Lung microvascular endothelial cell (primary cell): ENCODE data around the gene USP49. TPM values are rescaled to one million over a fixed set of nuclear protein-coding genes. Genes with fewer than 3 reads are reported as not detected.

Source experiments
- DNase-seq, 2 donors: peaks; one replicate each; pipeline versions ENCODE4 v3.0.0 to v3.0.0-alpha.2; 2010; ENCODE audit warnings: low read depth in 2 of 2
- total RNA-seq: library from RNA; depleted of rRNA; stranded (reverse); fragments of >200 nt; gene quantifications from 2 replicates; pipeline ENCODE4 v1.2.1, GENCODE V29; 2014

The USP49 gene
- total RNA-seq, 1 donor from 2014 or later: 1.4 TPM

DNA sequence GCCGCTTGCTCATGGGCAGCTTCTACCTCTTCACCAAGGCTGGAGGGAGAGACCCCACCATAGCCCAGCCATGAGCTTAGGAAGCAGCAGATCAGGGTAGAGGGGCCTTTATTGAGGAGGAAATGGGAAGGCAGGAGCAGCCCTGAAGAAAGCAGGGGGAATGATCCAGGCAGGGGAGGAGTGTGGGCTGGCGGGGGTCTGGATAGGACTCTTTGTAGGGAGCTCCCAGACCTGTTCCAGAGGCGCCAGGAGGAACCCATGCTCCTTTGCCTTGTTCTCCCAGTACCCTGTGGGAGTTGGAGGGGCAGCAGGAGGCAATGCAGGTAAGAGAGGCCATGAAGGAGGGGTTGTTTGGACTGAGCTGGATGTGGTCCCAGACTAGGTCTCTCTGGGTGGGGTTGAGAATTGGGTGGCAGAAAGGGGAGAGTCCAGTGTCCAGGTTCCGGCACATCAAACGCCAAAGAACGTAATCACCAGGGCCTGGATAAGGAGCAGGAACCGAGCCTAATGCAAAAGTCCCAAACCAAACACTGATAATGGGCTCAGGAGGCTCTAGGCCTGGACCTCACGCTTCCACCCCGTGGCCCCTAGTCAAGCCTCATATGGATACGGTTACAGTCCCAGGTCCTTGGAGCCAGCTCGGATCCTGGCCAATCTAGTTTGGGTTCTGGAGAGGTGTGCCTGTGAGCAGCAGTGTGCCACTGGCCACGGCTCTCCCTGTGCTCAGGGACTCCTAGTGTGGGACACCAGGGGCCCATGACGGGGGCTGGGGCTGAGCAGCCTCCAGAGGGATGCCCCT lies 135.9 kb downstream of the USP49 start:
- no peak for DNase-seq

DNA sequence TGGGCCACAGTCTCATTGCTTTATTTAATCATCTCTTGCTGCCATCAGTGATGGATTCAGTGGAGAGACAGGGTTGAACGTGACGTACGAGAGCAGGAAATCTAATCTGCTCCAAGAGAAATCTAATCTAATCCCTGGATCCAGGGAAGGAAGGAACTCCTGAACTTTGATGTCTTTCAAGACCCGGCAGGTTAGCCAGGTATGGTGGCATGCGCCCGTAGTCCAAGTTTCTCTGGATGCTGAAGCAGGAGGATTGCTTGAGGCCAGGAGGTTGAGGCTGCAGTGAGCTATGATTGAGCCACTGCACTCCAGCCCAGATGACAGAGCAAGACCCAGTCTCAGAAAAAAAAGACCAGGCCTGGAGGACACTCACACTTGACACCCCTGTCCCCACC lies 136.5 kb downstream of the USP49 start:
- no peak for DNase-seq

DNA sequence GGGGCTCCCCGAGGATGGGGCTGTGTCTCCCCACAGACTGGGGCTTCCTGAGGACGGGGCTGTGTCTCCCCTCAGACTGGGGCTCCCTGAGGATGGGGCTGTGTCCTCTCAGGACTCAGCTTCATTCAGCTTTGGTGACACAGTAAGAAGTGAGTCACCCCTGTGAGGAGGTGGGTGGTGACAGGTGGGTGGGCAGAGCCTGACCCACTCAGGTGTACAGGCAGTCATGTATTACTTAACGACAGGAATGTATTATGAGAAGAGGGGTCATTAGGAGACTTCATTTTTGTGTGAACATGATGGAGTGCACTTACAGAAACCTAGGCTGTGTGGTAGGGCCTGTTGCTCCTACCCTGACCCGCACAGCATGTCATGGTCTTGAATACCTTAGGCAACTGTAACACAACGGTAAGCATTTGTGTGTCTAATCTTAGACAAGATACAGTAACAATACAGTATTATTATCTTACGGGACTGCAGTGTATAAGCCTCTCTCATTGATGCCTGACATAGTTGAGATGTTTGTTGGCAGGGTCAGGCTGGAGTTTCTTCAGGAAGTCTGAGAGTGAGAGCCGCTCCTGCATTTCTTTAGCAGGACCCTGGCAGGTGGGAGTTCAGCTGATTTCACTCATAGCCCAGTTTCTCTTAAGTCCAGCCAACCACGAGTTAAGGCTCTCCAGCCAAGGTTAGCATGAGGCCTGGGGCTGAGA lies 137.1 kb downstream of the USP49 start:
- DNase-seq: no peak

DNA sequence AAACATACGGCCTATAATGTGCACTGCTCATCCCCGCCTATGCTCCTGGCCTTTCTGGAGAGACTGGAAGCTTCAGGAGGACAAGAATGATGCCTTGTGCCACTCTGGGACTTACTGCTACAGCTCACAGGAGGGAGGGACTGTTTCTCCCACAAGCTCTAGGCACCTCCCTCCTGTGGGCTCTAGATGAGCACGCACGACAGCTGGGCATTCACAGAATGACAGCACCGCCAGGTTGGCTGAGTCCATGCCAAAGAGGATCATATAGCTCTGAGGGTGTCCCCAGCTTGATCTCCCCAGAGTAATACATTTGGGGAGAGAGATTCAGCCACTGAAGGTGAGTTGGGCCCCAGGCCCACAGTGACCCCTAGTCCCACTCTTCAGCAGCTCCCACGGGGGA lies 137.9 kb downstream of the USP49 start:
- no peak for DNase-seq

DNA sequence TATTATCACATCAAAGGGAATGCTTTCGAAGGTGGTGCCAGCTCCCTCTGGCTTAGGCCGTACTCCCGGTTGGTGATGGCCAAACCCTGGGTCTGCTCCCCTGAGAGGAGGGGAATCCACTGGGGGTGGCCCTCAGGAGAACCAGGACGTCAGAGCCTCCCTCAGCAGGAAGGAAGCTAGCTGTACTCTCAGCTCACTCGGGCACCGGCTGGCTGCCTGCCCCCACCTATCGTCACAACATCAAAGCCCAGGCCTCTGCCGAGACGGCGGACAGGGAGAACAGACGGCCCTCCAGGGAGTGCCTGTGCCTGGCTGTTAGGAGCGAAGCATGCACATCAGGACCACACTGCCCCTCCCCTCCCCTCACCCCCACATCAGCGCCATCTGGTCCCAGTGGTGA lies 138.8 kb downstream of the USP49 start:
- no peak for DNase-seq

DNA sequence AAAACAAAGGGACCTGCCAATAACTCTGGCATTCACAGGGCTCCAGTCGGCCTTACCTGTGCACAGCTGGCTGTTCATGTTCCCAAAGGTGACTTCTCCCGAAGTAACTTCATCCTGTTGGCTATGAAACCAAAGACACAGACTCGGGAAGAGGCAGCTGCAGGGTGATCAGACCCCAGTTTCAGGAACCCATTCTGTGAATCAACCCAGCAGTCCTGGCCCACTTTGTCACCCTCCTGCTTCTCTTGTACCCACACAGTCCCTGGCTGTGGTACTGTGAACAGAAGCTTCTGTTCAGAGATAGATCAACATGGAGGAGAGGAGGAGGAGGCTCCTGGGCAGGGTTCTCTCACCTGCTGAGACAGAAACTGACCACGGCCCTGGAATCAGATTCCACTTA lies 139.3 kb downstream of the USP49 start:
- no peak for DNase-seq

DNA sequence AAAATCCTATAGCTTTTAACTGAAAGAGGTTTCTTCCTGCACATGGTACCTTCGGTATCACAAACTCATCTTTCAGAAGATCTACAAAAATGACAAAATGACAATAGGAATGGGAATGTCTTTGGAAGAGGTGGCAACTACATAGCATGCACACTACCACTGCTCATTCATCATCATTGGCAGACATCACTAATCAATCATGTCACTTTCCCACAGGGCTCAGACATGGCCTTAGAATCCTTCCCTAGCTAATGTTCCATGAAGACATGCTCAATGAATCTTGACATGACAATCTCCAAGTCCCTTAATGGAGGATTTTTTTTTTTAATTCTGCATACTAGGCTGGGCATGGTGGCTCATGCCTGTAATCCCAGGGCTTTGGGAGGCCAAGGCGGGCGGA lies 144.8 kb downstream of the USP49 start:
- DNase-seq: no peak

DNA sequence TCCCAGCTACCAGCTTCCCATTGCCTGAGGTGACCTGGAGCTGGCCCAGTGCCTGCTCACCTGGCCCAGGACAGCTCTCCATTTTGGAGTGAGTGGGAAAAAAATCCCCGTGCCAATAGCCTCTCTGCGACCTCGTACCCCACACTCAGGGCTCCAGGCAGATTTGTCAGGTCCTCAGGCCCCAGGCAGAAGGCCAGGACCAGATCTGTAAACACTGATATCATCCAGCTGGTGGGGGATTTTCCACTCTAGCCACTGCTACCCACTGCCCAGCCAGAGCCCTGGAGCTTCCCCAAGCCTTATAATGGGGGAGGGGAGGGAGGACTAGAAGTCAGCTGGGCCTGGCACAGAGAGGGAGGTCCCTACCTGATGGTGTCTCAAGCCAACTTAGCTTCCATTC lies 146.6 kb downstream of the USP49 start:
- DNase-seq: no peak

DNA sequence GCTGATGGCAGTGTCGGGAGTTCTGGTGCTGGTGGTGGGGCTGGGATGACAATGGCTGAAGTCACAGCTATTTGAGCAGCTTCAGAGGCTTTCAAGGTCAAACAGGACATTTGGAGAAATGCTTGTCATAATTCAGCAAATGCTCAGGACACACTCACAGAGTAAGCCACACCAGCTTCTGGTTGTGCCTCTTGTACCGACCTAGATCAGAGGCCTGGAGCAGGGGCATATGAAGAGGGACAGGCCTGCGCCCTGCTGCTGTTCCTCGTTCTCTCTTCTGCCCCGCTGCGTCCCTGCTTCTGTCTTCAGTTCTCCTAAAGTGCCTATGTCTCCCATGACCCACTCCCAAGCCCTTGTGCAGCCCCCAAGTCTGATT lies 147.1 kb downstream of the USP49 start:
- no peak for DNase-seq

DNA sequence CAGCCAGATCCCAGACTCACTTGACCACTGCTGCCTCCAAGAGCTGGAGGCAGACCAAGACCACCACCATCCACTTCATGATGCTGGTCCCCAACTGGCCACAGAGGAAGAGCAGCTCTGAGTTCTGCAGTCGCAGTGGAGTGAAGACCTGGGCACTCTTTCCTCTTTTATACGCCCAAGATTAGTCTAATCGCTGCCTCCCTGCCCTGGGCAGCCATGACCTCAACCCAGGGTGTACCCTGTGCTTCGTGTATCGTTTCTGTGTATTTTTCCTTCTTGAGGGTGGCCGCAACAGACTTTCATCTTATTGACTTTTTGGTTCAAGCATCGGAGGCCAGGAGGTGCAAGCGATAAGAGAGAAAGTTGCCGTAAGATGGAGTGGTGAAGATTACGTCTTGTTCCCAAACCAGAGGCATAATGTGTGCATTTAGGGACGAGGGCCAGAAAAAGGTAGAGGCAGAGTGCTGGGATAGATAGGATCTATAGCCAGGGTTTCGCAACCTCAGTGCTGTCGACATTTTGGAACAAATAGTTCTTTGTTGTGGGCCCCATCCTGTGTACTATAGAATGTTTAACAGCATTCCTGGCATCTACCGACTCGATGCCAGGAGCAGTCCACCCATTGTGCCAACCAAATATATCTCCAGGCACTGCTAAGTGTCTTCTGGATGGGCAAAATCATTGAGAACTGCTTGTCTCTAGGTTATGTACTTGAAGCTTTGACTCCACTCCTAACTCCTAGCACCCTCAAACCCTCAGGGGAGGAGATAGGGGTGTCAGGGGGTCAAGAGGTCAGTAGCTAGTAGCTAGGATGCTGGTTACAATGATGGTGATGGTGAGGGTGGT lies 147.7 kb downstream of the USP49 start, which contains the start of gene PGC:
TSS of gene PGC (minus strand) at position 142 of the 846 bp plus-strand sequence. CDS start at position 79, 63 bp downstream.
- DNase-seq: no peak

DNA sequence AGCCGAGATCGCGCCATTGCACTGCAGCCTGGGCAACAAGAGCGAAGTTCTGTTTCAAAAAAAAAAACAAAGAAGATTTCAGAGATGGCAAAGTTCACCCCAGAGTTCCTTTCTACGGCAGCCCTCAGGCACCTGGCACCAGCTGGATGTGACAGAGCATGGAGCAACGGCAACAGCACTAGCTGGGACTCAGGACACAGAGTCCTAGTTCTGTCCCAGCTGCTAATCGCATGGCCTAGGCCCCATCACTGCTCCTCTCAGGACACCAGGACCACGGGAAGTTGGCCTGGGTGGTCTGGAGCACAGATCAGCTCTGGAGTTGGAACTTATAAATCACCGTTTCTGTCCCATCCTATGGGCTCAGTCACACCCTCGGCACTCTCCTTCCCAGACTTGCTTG lies 149.1 kb downstream of the USP49 start:
- DNase-seq: no peak

DNA sequence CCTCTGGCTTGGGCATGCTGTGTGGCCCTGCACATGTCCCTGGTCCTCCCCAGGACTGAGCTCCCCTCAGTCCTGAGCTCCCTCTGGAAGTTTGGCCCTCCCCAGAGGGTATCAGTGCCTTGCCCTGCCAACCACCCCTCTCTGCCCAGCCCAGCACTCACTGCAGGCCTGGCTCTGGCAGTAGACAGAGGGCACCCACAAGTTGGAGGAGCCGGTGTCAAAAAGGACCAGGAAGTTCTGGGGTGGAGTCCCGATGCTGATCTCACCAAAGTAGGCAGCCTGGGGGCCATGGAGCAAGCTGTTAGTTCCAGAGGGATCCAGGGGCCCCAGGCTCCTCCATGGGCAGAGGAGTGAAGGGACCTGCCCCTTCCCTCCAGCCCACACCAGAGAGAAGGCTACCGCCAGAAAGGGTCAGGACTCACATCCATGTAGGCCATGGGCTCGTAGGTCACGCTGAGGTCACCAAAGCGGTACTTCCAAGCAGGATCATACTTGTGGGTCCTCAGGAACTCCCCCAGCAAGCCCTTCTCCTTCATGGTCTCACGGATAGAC lies 150.9 kb downstream of the USP49 start:
- DNase-seq: no peak

DNA sequence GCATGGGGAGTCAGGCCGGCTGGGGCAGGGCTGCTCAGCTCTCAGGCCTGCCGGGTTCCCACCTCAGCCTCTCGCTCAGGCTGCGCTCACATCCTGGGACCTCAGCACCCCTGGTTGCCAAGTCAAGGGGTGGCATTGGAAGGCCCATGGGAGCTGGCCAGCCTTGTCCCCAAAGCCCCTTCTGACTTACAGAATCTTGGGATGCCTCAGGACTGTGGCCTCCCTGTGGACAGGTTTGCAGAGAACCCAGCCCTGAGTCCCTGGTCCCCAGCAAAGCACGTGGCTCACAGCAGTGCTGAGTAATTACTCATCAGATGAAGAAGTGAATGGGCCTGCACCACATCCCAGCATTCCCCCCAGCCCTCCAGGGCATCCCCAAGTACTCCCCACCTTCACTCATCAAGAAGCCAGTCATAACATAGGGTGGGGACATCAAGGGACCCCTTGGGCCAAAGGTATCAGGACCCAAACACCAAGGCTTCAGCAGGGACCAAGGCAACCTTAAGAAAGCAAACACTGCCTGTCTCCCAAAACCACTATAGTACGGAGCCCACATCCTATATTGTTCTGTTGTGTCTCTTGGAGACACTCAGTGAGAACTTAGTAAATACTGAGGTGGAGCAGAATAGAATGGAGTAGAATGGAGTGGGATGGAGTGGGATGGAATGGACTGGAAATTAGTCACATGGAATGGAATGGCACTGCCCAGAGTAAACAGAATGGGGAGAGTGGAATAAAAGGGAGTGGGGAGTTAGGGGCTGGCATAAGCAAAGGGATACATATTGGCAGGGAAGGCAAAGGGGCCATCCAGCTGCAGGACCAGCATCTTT lies 151.6 kb downstream of the USP49 start:
- no peak for DNase-seq

DNA sequence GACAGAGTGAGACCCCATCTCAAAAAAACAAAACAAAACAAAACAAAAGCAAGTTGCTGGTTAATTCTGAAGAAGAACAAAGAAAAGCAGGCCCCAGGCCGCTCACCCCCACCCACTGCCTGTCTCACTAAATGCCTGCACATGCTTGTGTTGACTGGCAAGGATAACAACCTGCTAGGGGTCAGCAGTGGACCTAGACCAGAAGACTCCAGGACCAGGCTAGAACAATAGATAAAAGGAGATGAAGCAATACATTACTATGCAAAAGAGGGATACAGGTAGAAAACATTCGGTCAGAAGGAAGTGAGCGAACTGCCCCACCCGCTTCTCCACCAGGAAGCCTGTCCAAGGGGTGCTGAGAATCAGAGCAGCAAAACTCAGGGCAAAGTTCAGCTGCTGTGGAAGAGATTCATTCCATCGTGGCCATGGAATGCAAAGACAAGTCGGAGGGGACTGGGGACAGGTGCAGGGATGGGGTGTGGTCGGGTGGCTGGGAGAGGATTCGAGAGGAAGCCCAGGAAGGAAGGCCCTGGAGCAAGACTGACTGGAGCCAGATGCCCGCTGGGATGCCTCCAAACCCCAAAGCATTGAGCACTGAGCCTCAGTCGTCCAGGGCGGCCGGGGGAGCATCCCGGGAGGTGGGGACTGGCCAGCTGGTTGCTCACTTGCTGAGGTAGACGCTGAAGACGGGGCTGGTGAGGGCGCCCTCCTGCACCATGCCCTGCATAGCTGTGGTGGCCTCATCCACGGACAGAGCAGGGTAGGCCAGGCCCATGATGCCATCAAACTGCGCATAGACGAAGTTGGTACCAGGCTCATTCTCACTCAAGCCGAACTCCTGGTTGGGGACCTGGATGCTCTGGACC lies 153.3 kb downstream of the USP49 start:
- no peak for DNase-seq

DNA sequence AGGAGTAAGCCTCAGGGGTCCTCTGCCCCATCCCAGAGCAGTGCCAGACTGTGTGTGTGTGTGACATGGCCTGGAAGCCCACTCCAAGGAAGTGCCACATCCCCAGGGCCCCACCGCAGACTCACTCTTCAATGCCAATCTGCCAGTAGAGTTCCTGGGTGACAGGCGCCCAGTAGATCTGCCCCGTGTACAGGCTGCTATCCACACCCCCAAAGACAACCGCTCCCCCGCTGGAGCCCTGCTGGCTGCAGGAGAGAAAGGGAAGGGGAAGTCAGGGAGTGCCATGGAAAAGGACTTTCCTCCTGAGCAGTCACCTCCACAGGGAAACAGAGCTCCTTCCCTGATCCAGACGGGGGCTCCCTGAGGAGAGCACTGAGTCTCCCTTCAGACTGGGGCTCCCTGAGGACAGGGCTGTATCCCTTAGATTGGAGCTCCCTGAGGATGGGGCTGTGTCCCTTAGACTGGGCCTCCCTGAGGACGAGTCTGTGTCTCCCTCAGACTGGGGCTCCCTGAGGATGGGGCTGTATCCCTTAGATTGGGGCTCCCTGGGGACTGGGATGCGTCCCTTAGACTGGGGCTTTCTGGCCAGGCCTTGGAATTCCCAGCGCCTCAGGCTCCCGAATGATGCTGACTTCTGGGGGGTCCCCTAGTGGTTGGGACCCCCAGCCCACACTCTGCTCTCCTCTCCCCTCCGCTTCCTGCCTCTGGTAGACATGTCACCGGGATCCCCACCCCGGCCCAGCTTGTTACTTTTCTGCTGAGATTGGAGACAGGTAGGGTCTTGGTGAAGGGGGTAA lies 154.6 kb downstream of the USP49 start:
- no peak for DNase-seq
